ENCODE measurements around the gene ARHGAP24.
"Not testable (repeated sequence)": the region's sequence is repeated elsewhere in the genome, so short reads cannot be mapped to it uniquely, and the experiment has no call there.

DNA sequence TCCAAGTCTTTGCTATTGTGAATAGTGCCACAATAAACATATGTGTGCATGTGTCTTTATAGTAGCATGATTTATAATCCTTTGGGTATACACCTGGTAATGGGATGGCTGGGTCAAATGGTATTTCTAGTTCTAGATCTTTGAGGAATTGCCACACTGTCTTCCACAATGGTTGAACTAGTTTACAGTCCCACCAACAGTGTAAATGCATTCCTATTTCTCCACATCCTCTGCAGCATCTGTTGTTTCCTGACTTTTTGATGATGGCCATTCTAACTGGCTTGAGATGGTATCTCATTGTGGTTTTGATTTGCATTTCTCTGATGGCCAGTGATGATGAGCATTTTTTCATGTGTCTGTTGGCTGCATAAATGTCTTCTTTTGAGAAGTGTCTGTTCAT, 26.2 kb downstream of the ARHGAP24 start:
- TF ChIP-seq POLR2A, EP300 (IDR thresholded peaks at IDR 0.05): not testable (repeated sequence)
- TF ChIP-seq, protein P1, sequence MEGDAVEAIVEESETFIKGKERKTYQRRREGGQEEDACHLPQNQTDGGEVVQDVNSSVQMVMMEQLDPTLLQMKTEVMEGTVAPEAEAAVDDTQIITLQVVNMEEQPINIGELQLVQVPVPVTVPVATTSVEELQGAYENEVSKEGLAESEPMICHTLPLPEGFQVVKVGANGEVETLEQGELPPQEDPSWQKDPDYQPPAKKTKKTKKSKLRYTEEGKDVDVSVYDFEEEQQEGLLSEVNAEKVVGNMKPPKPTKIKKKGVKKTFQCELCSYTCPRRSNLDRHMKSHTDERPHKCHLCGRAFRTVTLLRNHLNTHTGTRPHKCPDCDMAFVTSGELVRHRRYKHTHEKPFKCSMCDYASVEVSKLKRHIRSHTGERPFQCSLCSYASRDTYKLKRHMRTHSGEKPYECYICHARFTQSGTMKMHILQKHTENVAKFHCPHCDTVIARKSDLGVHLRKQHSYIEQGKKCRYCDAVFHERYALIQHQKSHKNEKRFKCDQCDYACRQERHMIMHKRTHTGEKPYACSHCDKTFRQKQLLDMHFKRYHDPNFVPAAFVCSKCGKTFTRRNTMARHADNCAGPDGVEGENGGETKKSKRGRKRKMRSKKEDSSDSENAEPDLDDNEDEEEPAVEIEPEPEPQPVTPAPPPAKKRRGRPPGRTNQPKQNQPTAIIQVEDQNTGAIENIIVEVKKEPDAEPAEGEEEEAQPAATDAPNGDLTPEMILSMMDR (IDR thresholded peaks at IDR 0.05): not testable (repeated sequence)

Measured in ovary (tissue), 3 donors.